Naive thymus-derived CD8-positive, alpha-beta T cell (primary cell): Measurements from ENCODE around the gene MPPED1. TPM values are rescaled to one million over a fixed set of nuclear protein-coding genes. Genes with fewer than 3 reads are reported as not detected.

Experiments used
- ATAC-seq, 2 donors: fragments of 150-1000 bp; cut with Tn5 transposase in 1 of 2; sonication (Bioruptor Pico), chemical (Tn5 transposase) in 1 of 2; 1 replicate in 1 of 2; 2 replicates in 1 of 2; pipeline ENCODE4 v1.10.0; 2021; ENCODE audit warnings: mild to moderate bottlenecking in 2 of 2, moderate library complexity in 2 of 2
- POLR2A ChIA-PET: fragments of 350-600 bp; sonication (Branson Sonifier 250); formaldehyde crosslinking; loops from one replicate; lab custom pipeline; 2021; ENCODE audit warnings: antibody characterized with exemption; lab: Charles Lee
- DNase-seq, 10 donors: peaks; one replicate each; pipeline versions ENCODE4 v3.0.0 to v3.0.0-alpha.2; 2020 to 2022
- H3K27ac Mint-ChIP-seq, 10 donors: one replicate each; pipeline ENCODE4 v1.8.0; 2020 to 2022; ENCODE audit warnings: mild to moderate bottlenecking in 10 of 10, mixed read lengths in 10 of 10, moderate library complexity in 4 of 10, inconsistent platforms in 1 of 10
- H3K27me3 Mint-ChIP-seq, 5 donors: one replicate each; pipeline ENCODE4 v1.8.0; 2021 to 2022; ENCODE audit warnings: mixed read lengths in 5 of 5
- H3K36me3 Mint-ChIP-seq, 3 donors: one replicate each; pipeline ENCODE4 v1.8.0; 2020 to 2022; ENCODE audit warnings: mixed read lengths in 3 of 3, mild to moderate bottlenecking in 2 of 3, inconsistent platforms in 1 of 3
- H3K4me1 Mint-ChIP-seq, 4 donors: one replicate each; pipeline ENCODE4 v1.8.0; 2021 to 2022; ENCODE audit warnings: mixed read lengths in 4 of 4
- H3K4me3 Mint-ChIP-seq, 10 donors: one replicate each; pipeline ENCODE4 v1.8.0; 2020 to 2022; ENCODE audit warnings: mild to moderate bottlenecking in 10 of 10, mixed read lengths in 10 of 10, moderate library complexity in 6 of 10, inconsistent platforms in 1 of 10
- H3K9me3 Mint-ChIP-seq, 9 donors: one replicate each; pipeline ENCODE4 v1.8.0; 2020 to 2022; ENCODE audit warnings: mixed read lengths in 9 of 9, mild to moderate bottlenecking in 3 of 9, inconsistent platforms in 1 of 9, moderate library complexity in 1 of 9
- polyA plus RNA-seq, 3 donors: library from polyadenylated mRNA; unstranded; fragments of 300-500 nt; fragmentation: Illumina TruSeq; gene quantifications; one replicate each; pipeline ENCODE4 v1.2.3, GENCODE V29; 2021
- total RNA-seq, 8 experiments: library from RNA in 2 of 8; stranded (reverse) in 2 of 8; gene quantifications; one replicate each; pipeline ENCODE4 v1.2.3 and lab custom pipeline; 2021 to 2026

MPPED1 gene
- total and polyA plus RNA-seq, 5 experiments from 2014 or later: 0.03 TPM; not detected in 4

- H3K4me3 Mint-ChIP-seq: no peak overlapping the region
- no peak for ATAC-seq
- H3K4me1 Mint-ChIP-seq: no peaks in the 10 kb centered on the region
- peaks cover 0 to 3% (median 0%) of the 10 kb centered on the region in 9 donors for H3K9me3 Mint-ChIP-seq
- H3K36me3 Mint-ChIP-seq: no peaks in the 10 kb centered on the region
- no peak overlapping the region for H3K27ac Mint-ChIP-seq
- peaks cover 2 to 20% (median 5%) of the 10 kb centered on the region in 5 donors for H3K27me3 Mint-ChIP-seq
- POLR2A ChIA-PET: no interaction called here
- no peak for DNase-seq
These were observed 123.9 kb downstream of the MPPED1 start for GRCh38 chr22:43535741-43536140.

- no peaks in the 10 kb centered on the region for H3K36me3 Mint-ChIP-seq
- no peaks in the 10 kb centered on the region for H3K4me1 Mint-ChIP-seq
- ATAC-seq (no peak), DNase-seq (no peak)
- no peak overlapping the region for H3K4me3 Mint-ChIP-seq
- H3K9me3 Mint-ChIP-seq: peaks cover 0 to 3% (median 0%) of the 10 kb centered on the region in 9 donors
- H3K27ac Mint-ChIP-seq: no peak overlapping the region
- peaks cover 2 to 27% (median 11%) of the 10 kb centered on the region in 5 donors for H3K27me3 Mint-ChIP-seq
- POLR2A ChIA-PET: no interaction called here
These were observed 125.3 kb downstream of the MPPED1 start for GRCh38 chr22:43537019-43537585.

GRCh38 chr22:43539572-43540528 is 128.0 kb downstream of the MPPED1 start:
- Mint-ChIP-seq H3K4me1 (no peaks in the 10 kb centered on the region), H3K9me3 (peaks cover 0 to 3% (median 0%) of the 10 kb centered on the region in 9 donors), H3K27ac (peak overlapping the region in 1 of 10 donors; percentile 18), H3K36me3 (no peaks in the 10 kb centered on the region), H3K27me3 (peaks cover 2 to 37% (median 7%) of the 10 kb centered on the region in 5 donors), H3K4me3 (no peak overlapping the region)
- POLR2A ChIA-PET: no interaction called here
- DNase-seq (no peak), ATAC-seq (no peak)

- Mint-ChIP-seq H3K9me3 (peaks cover 0 to 3% (median 0%) of the 10 kb centered on the region in 9 donors), H3K27ac (no peak overlapping the region), H3K4me1 (no peaks in the 10 kb centered on the region), H3K36me3 (no peaks in the 10 kb centered on the region), H3K27me3 (peaks cover 2 to 37% (median 7%) of the 10 kb centered on the region in 5 donors), H3K4me3 (no peak overlapping the region)
- no peak for ATAC-seq
- no peak for DNase-seq
- POLR2A ChIA-PET: no interaction called here
These were observed 128.7 kb downstream of the MPPED1 start for GRCh38 chr22:43540529-43540923.

GRCh38 chr22:43541022-43541421 is 129.2 kb downstream of the MPPED1 start:
- Mint-ChIP-seq H3K4me3 (no peak overlapping the region), H3K27me3 (peaks cover 2 to 37% (median 7%) of the 10 kb centered on the region in 5 donors), H3K9me3 (peaks cover 0 to 3% (median 0%) of the 10 kb centered on the region in 9 donors), H3K36me3 (no peaks in the 10 kb centered on the region), H3K4me1 (no peaks in the 10 kb centered on the region), H3K27ac (no peak overlapping the region)
- POLR2A ChIA-PET: no interaction called here
- ATAC-seq (no peak), DNase-seq (no peak)

- POLR2A ChIA-PET: no interaction called here
These were observed 129.9 kb downstream of the MPPED1 start for GRCh38 chr22:43541462-43542407.

GRCh38 chr22:43542681-43543521 is 131.1 kb downstream of the MPPED1 start:
- Mint-ChIP-seq H3K27me3 (peaks cover 2 to 34% (median 7%) of the 10 kb centered on the region in 5 donors), H3K4me1 (no peaks in the 10 kb centered on the region), H3K36me3 (no peaks in the 10 kb centered on the region), H3K27ac (no peak overlapping the region), H3K9me3 (no peaks in the 10 kb centered on the region), H3K4me3 (no peak overlapping the region)
- ATAC-seq (no peak), DNase-seq (no peak)
- POLR2A ChIA-PET: no interaction called here

More at GRCh38 chr22:43541462-43542407, 129.9 kb downstream of the MPPED1 start:
- ATAC-seq: no peak
- H3K4me3 Mint-ChIP-seq: no peak overlapping the region
- no peak for DNase-seq
- H3K36me3 Mint-ChIP-seq: no peaks in the 10 kb centered on the region
- H3K27me3 Mint-ChIP-seq: peaks cover 2 to 37% (median 7%) of the 10 kb centered on the region in 5 donors
- no peaks in the 10 kb centered on the region for H3K4me1 Mint-ChIP-seq
- H3K27ac Mint-ChIP-seq: no peak overlapping the region
- H3K9me3 Mint-ChIP-seq: no peaks in the 10 kb centered on the region

- no peak for DNase-seq
- POLR2A ChIA-PET: no interaction called here
- Mint-ChIP-seq H3K4me1 (no peaks in the 10 kb centered on the region), H3K9me3 (no peaks in the 10 kb centered on the region), H3K27me3 (peaks cover 0 to 26% (median 4%) of the 10 kb centered on the region in 5 donors), H3K36me3 (no peaks in the 10 kb centered on the region), H3K27ac (no peak overlapping the region), H3K4me3 (no peak overlapping the region)
- no peak for ATAC-seq
These were observed 131.9 kb downstream of the MPPED1 start for GRCh38 chr22:43543522-43544288.

GRCh38 chr22:43544289-43544673 is 132.5 kb downstream of the MPPED1 start:
- ATAC-seq (no peak), DNase-seq (no peak)
- Mint-ChIP-seq H3K9me3 (no peaks in the 10 kb centered on the region), H3K27me3 (peaks cover 0 to 21% (median 4%) of the 10 kb centered on the region in 5 donors), H3K4me3 (no peak overlapping the region), H3K36me3 (no peaks in the 10 kb centered on the region), H3K27ac (no peak overlapping the region), H3K4me1 (no peaks in the 10 kb centered on the region)
- POLR2A ChIA-PET: no interaction called here

GRCh38 chr22:43546186-43546585 is 134.4 kb downstream of the MPPED1 start:
- no peak for ATAC-seq
- Mint-ChIP-seq H3K9me3 (no peaks in the 10 kb centered on the region), H3K4me3 (no peak overlapping the region), H3K27ac (no peak overlapping the region), H3K36me3 (no peaks in the 10 kb centered on the region), H3K27me3 (peaks cover 0 to 17% (median 4%) of the 10 kb centered on the region in 5 donors), H3K4me1 (no peaks in the 10 kb centered on the region)
- DNase-seq: no peak
- POLR2A ChIA-PET: no interaction called here

- Mint-ChIP-seq H3K4me1 (no peaks in the 10 kb centered on the region), H3K9me3 (peaks cover 0 to 5% (median 0%) of the 10 kb centered on the region in 9 donors), H3K36me3 (no peaks in the 10 kb centered on the region), H3K27me3 (peaks cover under 1 to 18% (median 4%) of the 10 kb centered on the region in 5 donors), H3K27ac (no peak overlapping the region), H3K4me3 (no peak overlapping the region)
- ATAC-seq: no peak
- POLR2A ChIA-PET: no interaction called here
- DNase-seq: no peak
These were observed 138.3 kb downstream of the MPPED1 start for GRCh38 chr22:43550024-43550620.
